ENCODE results near the gene CIAO2A.

GRCh38 chr15:64035525-64035924 is 58.1 kb downstream of the CIAO2A start:
- TF ChIP-seq EZH2 (IDR thresholded peaks at IDR 0.05; ENCODE audit: borderline replicate concordance, low read depth, low read length, severe bottlenecking) (no peak), POLR2A (IDR thresholded peaks at IDR 0.05; ENCODE audit: low read depth, low read length) (no peak), JUN (IDR thresholded peaks at IDR 0.05; ENCODE audit: borderline replicate concordance, insufficient read depth, insufficient read length, low read depth) (no peak)
- TF ChIP-seq, protein P1, sequence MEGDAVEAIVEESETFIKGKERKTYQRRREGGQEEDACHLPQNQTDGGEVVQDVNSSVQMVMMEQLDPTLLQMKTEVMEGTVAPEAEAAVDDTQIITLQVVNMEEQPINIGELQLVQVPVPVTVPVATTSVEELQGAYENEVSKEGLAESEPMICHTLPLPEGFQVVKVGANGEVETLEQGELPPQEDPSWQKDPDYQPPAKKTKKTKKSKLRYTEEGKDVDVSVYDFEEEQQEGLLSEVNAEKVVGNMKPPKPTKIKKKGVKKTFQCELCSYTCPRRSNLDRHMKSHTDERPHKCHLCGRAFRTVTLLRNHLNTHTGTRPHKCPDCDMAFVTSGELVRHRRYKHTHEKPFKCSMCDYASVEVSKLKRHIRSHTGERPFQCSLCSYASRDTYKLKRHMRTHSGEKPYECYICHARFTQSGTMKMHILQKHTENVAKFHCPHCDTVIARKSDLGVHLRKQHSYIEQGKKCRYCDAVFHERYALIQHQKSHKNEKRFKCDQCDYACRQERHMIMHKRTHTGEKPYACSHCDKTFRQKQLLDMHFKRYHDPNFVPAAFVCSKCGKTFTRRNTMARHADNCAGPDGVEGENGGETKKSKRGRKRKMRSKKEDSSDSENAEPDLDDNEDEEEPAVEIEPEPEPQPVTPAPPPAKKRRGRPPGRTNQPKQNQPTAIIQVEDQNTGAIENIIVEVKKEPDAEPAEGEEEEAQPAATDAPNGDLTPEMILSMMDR (IDR thresholded peaks at IDR 0.05; ENCODE audit: extremely low read depth in 1 of 2, insufficient read depth in 1 of 2, low read depth in 1 of 2, low read length in 2 of 2) = no peak
